HUES48 (cell line): ENCODE measurements around the gene TRPM2.
A peak's percentile ranks its signal among the peaks of the same experiment; 100 is the strongest.

Source experiments
- H3K27ac ChIP-seq: one replicate; pipeline ENCODE4 v1.7.0; 2013; ENCODE audit warnings: low read depth, low read length, inconsistent platforms
- H3K27me3 ChIP-seq: 2 replicates; pipeline ENCODE4 v1.6.1; 2013; ENCODE audit warnings: mild to moderate bottlenecking, low read length; ENCODE audit not compliant: control insufficient read depth, insufficient read depth
- H3K36me3 ChIP-seq: 2 replicates; pipeline ENCODE4 v1.6.1; 2013; ENCODE audit warnings: low read length; ENCODE audit not compliant: control insufficient read depth, insufficient read depth
- H3K4me1 ChIP-seq: 2 replicates; pipeline ENCODE4 v1.6.1; 2013; ENCODE audit warnings: mild to moderate bottlenecking, low read length; ENCODE audit not compliant: control insufficient read depth, insufficient read depth
- H3K4me3 ChIP-seq: 2 replicates; pipeline ENCODE4 v1.5.1; 2013; ENCODE audit warnings: mild to moderate bottlenecking, low read depth, low read length
- H3K9ac ChIP-seq: 2 replicates; pipeline ENCODE4 v1.6.1; 2013; ENCODE audit warnings: mild to moderate bottlenecking, low read depth, low read length, moderate library complexity
- H3K9me3 ChIP-seq: 2 replicates; pipeline ENCODE4 v1.6.1; 2013; ENCODE audit warnings: low read length; ENCODE audit not compliant: control insufficient read depth, insufficient read depth

The TRPM2 gene

GRCh38 chr21:44466351-44466954 is 113.0 kb downstream of the TRPM2 start:
- no peaks in the 10 kb centered on the region for H3K27me3 ChIP-seq
- H3K9ac ChIP-seq, result no peak overlapping the region
- H3K9me3 ChIP-seq, result no peaks in the 10 kb centered on the region
- no peaks in the 10 kb centered on the region for H3K36me3 ChIP-seq
- no peaks in the 10 kb centered on the region for H3K4me1 ChIP-seq
- no peak overlapping the region for H3K4me3 ChIP-seq
- H3K27ac ChIP-seq, result no peak overlapping the region

- H3K36me3 ChIP-seq, result no peaks in the 10 kb centered on the region
- H3K27ac ChIP-seq, result no peak overlapping the region
- H3K4me3 ChIP-seq, result no peak overlapping the region
- no peaks in the 10 kb centered on the region for H3K4me1 ChIP-seq
- no peaks in the 10 kb centered on the region for H3K9me3 ChIP-seq
- H3K9ac ChIP-seq, result no peak overlapping the region
- H3K27me3 ChIP-seq, result no peaks in the 10 kb centered on the region
These were observed 113.8 kb downstream of the TRPM2 start for GRCh38 chr21:44466996-44467858.

- Histone ChIP-seq H3K27ac (no peak overlapping the region), H3K4me3 (no peak overlapping the region), H3K9ac (no peak overlapping the region), H3K9me3 (no peaks in the 10 kb centered on the region), H3K27me3 (no peaks in the 10 kb centered on the region), H3K36me3 (no peaks in the 10 kb centered on the region), H3K4me1 (no peaks in the 10 kb centered on the region)
These were observed 114.4 kb downstream of the TRPM2 start for GRCh38 chr21:44467859-44468195.

DNA sequence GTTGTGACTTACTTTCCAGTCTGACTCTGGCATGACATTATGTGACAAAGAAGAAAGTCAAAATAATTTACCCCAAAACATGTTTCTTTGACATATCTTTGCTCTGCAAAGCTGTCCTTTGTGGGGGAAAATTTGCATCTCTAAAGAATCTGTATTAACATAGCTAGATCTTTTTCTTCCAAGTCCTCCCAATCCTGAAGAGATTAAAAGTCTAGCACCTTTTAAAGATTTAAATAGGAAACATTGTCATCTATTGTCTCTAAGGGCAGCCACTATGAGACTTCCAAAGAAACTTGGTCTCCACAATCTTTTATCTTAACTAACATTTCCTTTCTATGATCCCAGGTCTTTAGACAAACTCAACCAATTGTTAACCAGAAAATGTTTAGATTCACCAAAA is 117.9 kb downstream of the TRPM2 start:
- Histone ChIP-seq H3K4me3 (no peak overlapping the region), H3K9ac (no peak overlapping the region), H3K4me1 (no peaks in the 10 kb centered on the region), H3K27ac (peak overlapping the region; percentile 72), H3K27me3 (no peaks in the 10 kb centered on the region), H3K36me3 (no peaks in the 10 kb centered on the region), H3K9me3 (no peaks in the 10 kb centered on the region)

GRCh38 chr21:44471996-44472395 is 118.6 kb downstream of the TRPM2 start:
- H3K27ac ChIP-seq, result peak overlapping the region; percentile 72
- H3K4me3 ChIP-seq, result no peak overlapping the region

GRCh38 chr21:44473915-44474555 is 120.6 kb downstream of the TRPM2 start:
- H3K9me3 ChIP-seq, result no peaks in the 10 kb centered on the region
- no peaks in the 10 kb centered on the region for H3K4me1 ChIP-seq
- H3K36me3 ChIP-seq, result no peaks in the 10 kb centered on the region
- H3K27me3 ChIP-seq, result no peaks in the 10 kb centered on the region
- no peak overlapping the region for H3K4me3 ChIP-seq
- H3K9ac ChIP-seq, result no peak overlapping the region
- H3K27ac ChIP-seq, result no peak overlapping the region

More at GRCh38 chr21:44471996-44472395, 118.6 kb downstream of the TRPM2 start:
- no peak overlapping the region for H3K9ac ChIP-seq
- H3K27me3 ChIP-seq, result no peaks in the 10 kb centered on the region
- no peaks in the 10 kb centered on the region for H3K4me1 ChIP-seq
- H3K36me3 ChIP-seq, result no peaks in the 10 kb centered on the region
- H3K9me3 ChIP-seq, result no peaks in the 10 kb centered on the region

DNA sequence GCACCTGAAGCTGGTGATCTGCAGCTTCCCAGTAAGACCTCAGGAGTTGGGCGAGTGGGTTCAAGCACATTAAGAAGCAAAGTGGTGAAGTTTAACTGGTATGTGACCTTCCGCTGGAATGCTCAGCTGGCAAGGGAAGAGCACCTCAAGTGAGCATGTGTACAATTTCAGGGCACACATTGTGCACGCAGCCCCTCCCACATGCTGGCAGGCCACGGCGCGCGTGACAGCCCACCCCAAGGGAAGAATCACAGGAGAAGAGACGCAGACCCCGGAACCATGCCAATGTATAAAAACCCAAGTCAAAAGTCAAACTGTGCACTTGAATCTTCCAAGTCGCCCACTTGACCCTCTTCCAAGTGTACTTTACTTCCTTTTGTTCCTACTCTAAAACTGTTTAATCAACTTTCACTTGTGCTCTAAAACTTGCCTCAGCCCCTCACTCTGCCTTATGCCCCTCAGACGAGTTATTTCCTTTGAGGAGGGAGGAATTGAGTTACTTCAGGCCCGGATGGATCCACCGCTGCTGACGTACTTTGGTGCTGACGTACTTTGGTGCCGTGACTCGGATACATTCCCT is 121.9 kb downstream of the TRPM2 start:
- no peak overlapping the region for H3K9ac ChIP-seq
- H3K4me3 ChIP-seq, result no peak overlapping the region
- no peaks in the 10 kb centered on the region for H3K9me3 ChIP-seq
- H3K27me3 ChIP-seq, result no peaks in the 10 kb centered on the region
- H3K4me1 ChIP-seq, result no peaks in the 10 kb centered on the region
- H3K36me3 ChIP-seq, result no peaks in the 10 kb centered on the region
- H3K27ac ChIP-seq, result no peak overlapping the region

DNA sequence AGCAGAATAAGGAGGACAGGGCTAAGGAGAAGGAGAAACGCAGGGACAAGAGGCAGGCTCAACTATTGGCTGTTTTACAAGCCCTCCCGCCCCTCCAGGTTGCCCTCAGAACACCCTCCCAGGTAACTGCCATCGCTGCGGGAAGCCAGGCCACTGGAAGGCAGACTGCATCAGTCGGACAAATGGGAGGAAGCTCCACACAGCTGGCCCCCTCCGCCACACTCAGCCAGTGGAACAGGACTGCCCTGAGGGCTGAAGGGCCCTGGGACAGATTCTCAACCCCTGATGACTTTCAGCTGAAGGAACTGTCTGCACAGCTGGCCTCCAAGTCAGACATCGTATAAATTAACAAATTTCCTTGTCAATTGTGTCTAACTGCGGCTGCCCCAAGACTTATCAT is 123.7 kb downstream of the TRPM2 start:
- Histone ChIP-seq H3K27me3 (no peaks in the 10 kb centered on the region), H3K4me3 (no peak overlapping the region), H3K27ac (no peak overlapping the region), H3K9ac (no peak overlapping the region), H3K36me3 (no peaks in the 10 kb centered on the region), H3K9me3 (no peaks in the 10 kb centered on the region), H3K4me1 (no peaks in the 10 kb centered on the region)

- Histone ChIP-seq H3K9me3 (no peaks in the 10 kb centered on the region), H3K9ac (no peak overlapping the region), H3K27me3 (no peaks in the 10 kb centered on the region), H3K4me1 (no peaks in the 10 kb centered on the region), H3K36me3 (no peaks in the 10 kb centered on the region), H3K27ac (no peak overlapping the region), H3K4me3 (no peak overlapping the region)
These were observed 124.3 kb downstream of the TRPM2 start for GRCh38 chr21:44477712-44478111.

DNA sequence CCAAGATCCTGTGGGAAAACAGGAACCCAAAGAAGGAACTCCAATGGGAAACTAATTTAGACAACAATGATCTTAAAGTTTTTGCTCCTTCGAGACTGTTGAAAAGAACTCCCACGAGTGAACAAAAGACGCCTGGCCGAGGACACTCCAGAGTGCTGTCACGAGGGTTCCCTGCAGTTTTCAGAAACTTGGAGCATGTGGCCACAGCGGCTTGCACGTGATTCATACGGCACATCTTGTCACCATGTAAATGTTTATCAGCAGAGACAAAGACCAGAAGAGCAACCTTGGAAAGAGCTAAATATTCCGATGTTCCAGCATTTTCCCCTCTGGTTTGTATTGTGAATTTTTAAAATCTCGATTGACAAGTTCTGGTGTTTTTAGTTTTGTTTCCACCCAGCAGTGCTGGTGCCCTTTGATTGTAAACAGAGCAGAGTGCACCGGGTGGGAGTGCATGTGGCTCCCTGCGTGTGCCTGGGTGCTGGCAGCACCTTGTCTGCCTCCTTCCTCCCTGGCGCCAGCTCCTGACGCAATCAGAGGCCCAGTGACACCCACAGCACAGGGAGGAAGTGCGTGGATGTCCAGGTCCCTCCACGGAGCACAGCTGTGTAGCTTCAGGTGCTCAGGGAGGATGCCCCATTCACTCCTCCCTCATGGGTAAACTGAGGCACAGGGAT is 124.8 kb downstream of the TRPM2 start:
- Histone ChIP-seq H3K4me3 (no peak overlapping the region), H3K27me3 (no peaks in the 10 kb centered on the region), H3K9ac (no peak overlapping the region), H3K36me3 (no peaks in the 10 kb centered on the region), H3K9me3 (no peaks in the 10 kb centered on the region), H3K27ac (no peak overlapping the region), H3K4me1 (no peaks in the 10 kb centered on the region)
